Caco-2 (cell line): ENCODE measurements around the gene TLR9. TPM values are rescaled to one million over a fixed set of nuclear protein-coding genes. Genes with fewer than 3 reads are reported as not detected.
A peak's percentile ranks its signal among the peaks of the same experiment; 100 is the strongest.

Source experiments
- BruUV-seq: library from RNA; stranded (reverse); fragments of 400-500 nt; replicated peaks from 2 replicates; lab custom pipeline; 2021; lab: Mats Ljungman, UMichigan
- CTCF ChIA-PET: fragments of 300-600 bp; sonication (Branson Sonifier 250); formaldehyde crosslinking; loops from one replicate; lab custom pipeline; 2022; ENCODE audit warnings: antibody characterized with exemption; lab: Charles Lee
- POLR2A ChIA-PET: fragments of 300-600 bp; sonication (Branson Sonifier 250); formaldehyde crosslinking; loops from one replicate; lab custom pipeline; 2022; ENCODE audit warnings: antibody characterized with exemption; lab: Charles Lee
- DNase-seq, 2 experiments: peaks; one replicate each; pipeline versions ENCODE4 v3.0.0 to v3.0.0-alpha.2; 2020 to 2022
- H3K27me3 ChIP-seq: replicated peaks from 2 replicates; pipeline ENCODE4 v1.6.0; 2011; ENCODE audit warnings: low read length; ENCODE audit not compliant: control insufficient read depth, insufficient read depth
- H3K36me3 ChIP-seq: 2 replicates; pipeline ENCODE4 v1.5.1; 2011; ENCODE audit warnings: low read length; ENCODE audit not compliant: control insufficient read depth, insufficient read depth
- H3K4me1 ChIP-seq: fragments of 250-450 bp; sonication (Bioruptor Pico); 2 replicates; pipeline ENCODE4 v1.5.1; 2020; ENCODE audit warnings: mild to moderate bottlenecking
- H3K4me3 ChIP-seq: 2 replicates; pipeline ENCODE4 v1.5.1; 2011; ENCODE audit warnings: low read depth, mild to moderate bottlenecking, control low read depth, low read length
- H3K9me3 ChIP-seq: fragments of 250-450 bp; sonication (Bioruptor Pico); 2 replicates; pipeline ENCODE4 v1.5.1; 2020; ENCODE audit warnings: mild to moderate bottlenecking, moderate library complexity
- H3K27ac Mint-ChIP-seq: one replicate; pipeline ENCODE4 v1.8.0; 2022; ENCODE audit warnings: mixed read lengths; ENCODE audit not compliant: unreplicated experiment
- H3K27me3 Mint-ChIP-seq: one replicate; pipeline ENCODE4 v1.8.0; 2022; ENCODE audit warnings: mixed read lengths; ENCODE audit not compliant: insufficient read depth, unreplicated experiment
- H3K36me3 Mint-ChIP-seq: one replicate; pipeline ENCODE4 v1.8.0; 2022; ENCODE audit warnings: mild to moderate bottlenecking, mixed read lengths; ENCODE audit not compliant: insufficient read depth, unreplicated experiment
- H3K4me1 Mint-ChIP-seq: one replicate; pipeline ENCODE4 v1.8.0; 2022; ENCODE audit warnings: low read depth, mixed read lengths; ENCODE audit not compliant: unreplicated experiment
- H3K4me3 Mint-ChIP-seq: one replicate; pipeline ENCODE4 v1.8.0; 2022; ENCODE audit warnings: mild to moderate bottlenecking, moderate library complexity, mixed read lengths; ENCODE audit not compliant: unreplicated experiment
- H3K9me3 Mint-ChIP-seq: one replicate; pipeline ENCODE4 v1.8.0; 2022; ENCODE audit warnings: mixed read lengths; ENCODE audit not compliant: unreplicated experiment
- CTCF ChIP-seq, 2 experiments: fragments of 200-600 bp in 1 of 2; IDR thresholded peaks; 1 replicate in 1 of 2; 2 replicates in 1 of 2; pipeline versions ENCODE4 v1.5.1 to v1.8.0; 2011 to 2022; ENCODE audit warnings: antibody characterized with exemption in 1 of 2, control low read depth in 1 of 2, inconsistent platforms in 1 of 2, low read depth in 1 of 2, low read length in 1 of 2, mild to moderate bottlenecking in 1 of 2, moderate library complexity in 1 of 2; ENCODE audit not compliant: insufficient read depth in 1 of 2, severe bottlenecking in 1 of 2, unreplicated experiment in 1 of 2
- intact Hi-C: fragments of 100-400 bp; cut with micrococcal nuclease; formaldehyde crosslinking; loops from one replicate; pipeline ENCODE4 v1.10.0; 2022; ENCODE audit not compliant: unreplicated experiment
- total RNA-seq: library from RNA; stranded (reverse); gene quantifications from 2 replicates; pipeline ENCODE4 v1.2.3, GENCODE V29; 2022

TLR9 gene
- total RNA-seq, 1 experiment from 2014 or later = not detected

- Mint-ChIP-seq H3K4me1 (peaks cover 6% of the 10 kb centered on the region), H3K9me3 (no peaks in the 10 kb centered on the region), H3K27ac (no peak overlapping the region), H3K36me3 (peaks cover 94% of the 10 kb centered on the region), H3K4me3 (no peak overlapping the region), H3K27me3 (no peaks in the 10 kb centered on the region)
- Histone ChIP-seq H3K4me3 (no peak overlapping the region), H3K36me3 (peaks cover 1% of the 10 kb centered on the region; the same call in 1 of the 2 replicates), H3K9me3 (no peaks in the 10 kb centered on the region), H3K27me3 (no peaks in the 10 kb centered on the region), H3K4me1 (peaks cover 13% of the 10 kb centered on the region; the same call in 1 of the 2 replicates)
- intact Hi-C loops = no loop called here
- DNase-seq = no peak
- POLR2A ChIA-PET = no interaction called here
- CTCF ChIA-PET = interaction anchor here (2.0 kb wide), 1 partner anchor 50 kb away, joined by 4 read pairs; no protein-coding TSS in a partner anchor
- TF ChIP-seq CTCF (IDR thresholded peaks at IDR 0.05; ENCODE audit: insufficient read depth in 1 of 2, low read depth in 1 of 2, low read length in 1 of 2, severe bottlenecking in 1 of 2, unreplicated experiment in 1 of 2) = no peak
- BruUV-seq = no TSS peak
Observed at GRCh38 chr3:52270252-52270754, 44.9 kb upstream of the TLR9 start.

- Mint-ChIP-seq H3K9me3 (no peaks in the 10 kb centered on the region), H3K4me3 (no peak overlapping the region), H3K27me3 (no peaks in the 10 kb centered on the region), H3K4me1 (peaks cover 6% of the 10 kb centered on the region), H3K36me3 (peaks cover 93% of the 10 kb centered on the region), H3K27ac (no peak overlapping the region)
- no TSS peak for BruUV-seq
- ChIA-PET CTCF (no interaction called here), POLR2A (no interaction called here)
- peaks cover 1% of the 10 kb centered on the region; the same call in 1 of the 2 replicates for H3K36me3 ChIP-seq
- no peaks in the 10 kb centered on the region for H3K27me3 ChIP-seq
- no peak for DNase-seq
- peaks cover 15% of the 10 kb centered on the region; the same call in 1 of the 2 replicates for H3K4me1 ChIP-seq
- no peaks in the 10 kb centered on the region for H3K9me3 ChIP-seq
- H3K4me3 ChIP-seq = no peak overlapping the region
- intact Hi-C loops = no loop called here
- no peak for TF ChIP-seq CTCF (IDR thresholded peaks at IDR 0.05; ENCODE audit: insufficient read depth in 1 of 2, low read depth in 1 of 2, low read length in 1 of 2, severe bottlenecking in 1 of 2, unreplicated experiment in 1 of 2)
Observed at GRCh38 chr3:52269776-52270175, 44.3 kb upstream of the TLR9 start.

- no peak for TF ChIP-seq CTCF (IDR thresholded peaks at IDR 0.05; ENCODE audit: insufficient read depth in 1 of 2, low read depth in 1 of 2, low read length in 1 of 2, severe bottlenecking in 1 of 2, unreplicated experiment in 1 of 2)
- H3K36me3 ChIP-seq = peaks cover 3% of the 10 kb centered on the region
- Mint-ChIP-seq H3K27me3 (no peaks in the 10 kb centered on the region), H3K36me3 (peaks cover 93% of the 10 kb centered on the region), H3K4me3 (no peak overlapping the region), H3K4me1 (peaks cover 23% of the 10 kb centered on the region), H3K9me3 (peaks cover 9% of the 10 kb centered on the region), H3K27ac (peak overlapping the region; percentile 42)
- no peak overlapping the region for H3K4me3 ChIP-seq
- no peak for DNase-seq
- intact Hi-C loops = no loop called here
- no TSS peak for BruUV-seq
- H3K4me1 ChIP-seq = peaks cover 19% of the 10 kb centered on the region; the same call in 1 of the 2 replicates
- ChIA-PET POLR2A (no interaction called here), CTCF (no interaction called here)
- H3K9me3 ChIP-seq = no peaks in the 10 kb centered on the region
- no peaks in the 10 kb centered on the region for H3K27me3 ChIP-seq
Observed at GRCh38 chr3:52268036-52268435, 42.6 kb upstream of the TLR9 start.
